Gastroesophageal sphincter (tissue), 2 donors: ENCODE results near the gene AGTRAP.

Experiments
- POLR2A ChIP-seq, 2 donors: fragments of 450-650 bp; IDR thresholded peaks; one replicate each; pipeline ENCODE4 v1.6.1; 2017; ENCODE audit warnings: antibody characterized with exemption in 2 of 2, mild to moderate bottlenecking in 2 of 2, moderate library complexity in 1 of 2
- POLR2AphosphoS5 ChIP-seq: sonication (generic); formaldehyde crosslinking; IDR thresholded peaks from one replicate; pipeline ENCODE4 v1.6.1; 2017; ENCODE audit warnings: antibody characterized with exemption

DNA sequence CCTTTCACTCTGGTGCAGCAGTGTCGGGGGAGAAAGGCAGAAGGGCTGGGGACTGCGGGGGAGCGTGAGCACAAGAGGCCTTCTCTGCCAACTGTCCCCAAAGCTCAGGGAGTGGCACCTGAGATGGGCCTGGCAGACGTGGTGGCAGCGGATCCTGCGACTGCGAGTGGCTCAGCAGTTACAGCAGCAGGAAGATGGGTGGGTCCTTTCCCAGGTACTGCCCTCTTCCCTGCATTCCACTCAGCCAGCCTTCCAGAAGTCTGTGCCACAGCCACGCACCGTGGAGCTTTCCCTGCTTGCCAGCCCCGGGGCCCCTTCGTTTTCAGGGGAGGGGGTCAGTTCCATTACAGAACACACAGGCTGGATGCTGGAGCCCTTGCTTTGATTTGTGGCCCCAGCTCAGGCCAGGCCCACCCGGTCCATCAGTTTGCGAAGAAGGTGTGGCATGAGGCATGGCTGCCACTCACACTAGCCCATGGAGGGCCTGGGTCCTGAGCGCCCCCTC is 52.7 kb downstream of the AGTRAP start:
- TF ChIP-seq POLR2AphosphoS5 (no peak), POLR2A (IDR thresholded peaks at IDR 0.05) (no peak)
